ENCODE data around the gene CTCFL. TPM values are rescaled to one million over a fixed set of nuclear protein-coding genes. Genes with fewer than 3 reads are reported as not detected.

Gene CTCFL
- total RNA-seq, 1 donor from 2014 or later: not detected

DNA sequence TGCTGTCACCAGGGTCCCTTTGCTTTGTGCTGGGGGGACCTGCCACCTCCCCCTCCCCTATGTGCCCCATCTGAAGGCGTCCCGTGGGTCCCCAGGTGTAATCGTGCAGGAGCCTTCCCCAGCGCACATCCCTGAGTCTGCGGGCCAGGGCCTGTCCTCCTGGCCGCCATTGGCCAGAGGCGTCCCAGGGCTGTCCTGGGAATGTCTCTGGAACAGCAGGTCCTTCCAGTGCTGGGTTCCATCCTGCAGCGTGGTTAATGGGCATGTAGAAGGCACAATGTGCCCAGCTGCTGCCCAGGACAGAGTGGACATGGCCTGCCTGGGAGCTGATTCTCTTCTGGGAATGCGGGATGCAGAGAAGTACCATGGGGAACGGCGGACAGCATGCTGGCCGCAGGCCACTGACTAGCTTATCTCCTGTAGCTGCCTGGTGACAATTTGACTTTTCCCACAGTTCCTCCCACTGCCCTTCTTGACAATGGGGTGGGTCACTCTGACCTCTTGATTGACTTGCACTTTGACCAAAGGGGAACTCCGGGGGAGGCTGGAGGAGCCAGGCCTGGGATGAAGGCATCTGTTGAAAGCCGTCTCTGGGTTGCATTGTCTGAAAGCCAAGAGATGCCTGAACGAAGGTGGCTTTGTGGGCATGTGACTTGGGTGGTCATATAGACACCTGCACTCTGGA lies 64.0 kb downstream of the CTCFL start:
- TF ChIP-seq, protein P1, sequence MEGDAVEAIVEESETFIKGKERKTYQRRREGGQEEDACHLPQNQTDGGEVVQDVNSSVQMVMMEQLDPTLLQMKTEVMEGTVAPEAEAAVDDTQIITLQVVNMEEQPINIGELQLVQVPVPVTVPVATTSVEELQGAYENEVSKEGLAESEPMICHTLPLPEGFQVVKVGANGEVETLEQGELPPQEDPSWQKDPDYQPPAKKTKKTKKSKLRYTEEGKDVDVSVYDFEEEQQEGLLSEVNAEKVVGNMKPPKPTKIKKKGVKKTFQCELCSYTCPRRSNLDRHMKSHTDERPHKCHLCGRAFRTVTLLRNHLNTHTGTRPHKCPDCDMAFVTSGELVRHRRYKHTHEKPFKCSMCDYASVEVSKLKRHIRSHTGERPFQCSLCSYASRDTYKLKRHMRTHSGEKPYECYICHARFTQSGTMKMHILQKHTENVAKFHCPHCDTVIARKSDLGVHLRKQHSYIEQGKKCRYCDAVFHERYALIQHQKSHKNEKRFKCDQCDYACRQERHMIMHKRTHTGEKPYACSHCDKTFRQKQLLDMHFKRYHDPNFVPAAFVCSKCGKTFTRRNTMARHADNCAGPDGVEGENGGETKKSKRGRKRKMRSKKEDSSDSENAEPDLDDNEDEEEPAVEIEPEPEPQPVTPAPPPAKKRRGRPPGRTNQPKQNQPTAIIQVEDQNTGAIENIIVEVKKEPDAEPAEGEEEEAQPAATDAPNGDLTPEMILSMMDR (IDR thresholded peaks at IDR 0.05): no peak
- Histone ChIP-seq H3K4me1 (no peaks in the 10 kb centered on the region), H3K36me3 (no peaks in the 10 kb centered on the region), H3K27me3 (no peaks in the 10 kb centered on the region), H3K4me3 (no peak overlapping the region), H3K9me3 (no peaks in the 10 kb centered on the region), H3K27ac (no peak overlapping the region)
- intact Hi-C loops (cut with DNase I): no loop called here
- DNase-seq (no peak), ATAC-seq (no peak)

DNA sequence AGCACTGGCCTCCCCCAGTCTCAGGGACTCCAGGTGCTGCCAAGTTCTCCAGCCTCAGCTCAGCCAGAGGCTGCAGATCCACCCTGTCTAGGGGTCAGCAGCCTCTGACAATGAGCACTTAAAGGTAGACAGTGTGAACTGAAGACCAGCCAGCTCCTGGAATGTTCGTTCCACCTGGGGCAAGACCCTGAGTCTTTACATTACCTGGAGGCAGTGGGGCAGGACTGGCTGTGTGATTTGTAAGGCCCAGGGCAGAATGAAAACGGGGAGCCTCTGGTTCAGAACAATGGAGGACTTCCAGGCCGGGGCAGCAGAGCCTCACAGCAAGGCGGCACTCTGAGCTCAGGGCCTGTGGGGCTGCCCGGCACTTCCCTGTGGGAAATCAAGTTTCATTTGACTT lies 65.0 kb downstream of the CTCFL start:
- intact Hi-C loops (cut with DNase I): no loop called here
- Histone ChIP-seq H3K36me3 (no peaks in the 10 kb centered on the region), H3K9me3 (no peaks in the 10 kb centered on the region), H3K4me1 (no peaks in the 10 kb centered on the region), H3K27ac (no peak overlapping the region), H3K27me3 (no peaks in the 10 kb centered on the region), H3K4me3 (no peak overlapping the region)
- TF ChIP-seq, protein P1 (IDR thresholded peaks at IDR 0.05): no peak
- ATAC-seq (no peak), DNase-seq (no peak)

DNA sequence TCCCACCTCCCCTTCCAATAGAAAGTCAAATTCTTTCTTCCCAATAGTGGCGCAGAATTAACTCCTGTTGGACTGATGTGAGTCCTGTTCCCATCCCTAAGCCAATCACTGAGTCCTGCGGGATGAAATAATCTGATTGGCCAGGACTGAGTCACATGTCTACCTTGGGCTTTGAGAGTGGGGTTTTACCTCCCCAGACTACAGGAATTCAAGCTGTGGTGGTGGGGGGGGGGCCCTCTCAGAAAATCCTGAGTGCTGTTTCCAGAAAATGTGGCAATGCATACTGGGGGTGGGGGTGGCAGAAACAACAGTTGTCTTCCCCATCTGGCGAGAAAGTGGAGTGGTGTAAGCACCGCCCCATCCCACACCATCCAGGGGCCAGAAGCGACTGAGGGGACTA lies 65.7 kb downstream of the CTCFL start:
- H3K4me1 ChIP-seq: no peaks in the 10 kb centered on the region
- H3K4me3 ChIP-seq: no peak overlapping the region
- intact Hi-C loops (cut with DNase I): no loop called here
- H3K9me3 ChIP-seq: no peaks in the 10 kb centered on the region
- no peak overlapping the region for H3K27ac ChIP-seq
- DNase-seq (no peak), ATAC-seq (peak; percentile 35)
- no peaks in the 10 kb centered on the region for H3K27me3 ChIP-seq
- TF ChIP-seq, protein P1 (IDR thresholded peaks at IDR 0.05): no peak
- H3K36me3 ChIP-seq: no peaks in the 10 kb centered on the region

DNA sequence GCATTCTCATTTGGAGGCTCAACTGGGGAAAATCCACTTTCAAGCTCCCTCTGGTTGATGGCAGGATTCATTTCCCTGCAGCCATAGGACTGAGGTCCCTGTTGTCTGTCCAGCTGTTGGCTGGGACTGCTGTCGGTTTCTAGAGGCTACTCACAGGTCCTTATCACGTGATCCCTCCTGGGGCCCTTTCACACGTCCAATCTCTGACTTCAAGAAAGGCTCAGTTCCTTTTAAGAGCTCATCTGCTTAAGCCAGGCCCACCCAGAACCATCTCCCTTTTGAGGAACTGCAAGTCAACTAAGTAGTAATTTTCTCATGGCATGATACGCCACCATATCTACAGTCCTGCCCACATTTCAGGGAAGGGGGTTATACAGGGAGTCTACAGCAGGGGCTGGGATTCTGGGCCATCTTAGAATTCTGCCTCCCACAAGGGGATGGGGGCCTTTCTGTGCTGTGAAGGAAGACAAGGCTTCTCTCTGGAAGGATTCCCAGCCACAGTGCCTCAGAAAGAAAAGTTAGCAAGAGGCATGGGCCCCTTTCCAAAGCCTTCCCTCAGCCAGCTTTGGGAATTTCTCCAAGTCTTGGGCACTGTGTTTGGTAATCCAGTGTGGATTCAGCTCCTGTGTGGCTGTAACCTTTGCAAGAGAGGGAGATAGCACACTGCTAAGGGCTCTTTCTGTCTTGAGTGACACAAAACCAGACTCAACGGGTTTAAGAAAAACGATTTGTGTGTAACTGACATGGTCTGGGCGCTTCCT lies 66.4 kb downstream of the CTCFL start:
- TF ChIP-seq, protein P1 (IDR thresholded peaks at IDR 0.05): no peak
- ATAC-seq (peak; percentile 33), DNase-seq (no peak)
- Histone ChIP-seq H3K27me3 (no peaks in the 10 kb centered on the region), H3K9me3 (no peaks in the 10 kb centered on the region), H3K27ac (no peak overlapping the region), H3K4me1 (no peaks in the 10 kb centered on the region), H3K4me3 (no peak overlapping the region), H3K36me3 (no peaks in the 10 kb centered on the region)
- intact Hi-C loops (cut with DNase I): no loop called here

DNA sequence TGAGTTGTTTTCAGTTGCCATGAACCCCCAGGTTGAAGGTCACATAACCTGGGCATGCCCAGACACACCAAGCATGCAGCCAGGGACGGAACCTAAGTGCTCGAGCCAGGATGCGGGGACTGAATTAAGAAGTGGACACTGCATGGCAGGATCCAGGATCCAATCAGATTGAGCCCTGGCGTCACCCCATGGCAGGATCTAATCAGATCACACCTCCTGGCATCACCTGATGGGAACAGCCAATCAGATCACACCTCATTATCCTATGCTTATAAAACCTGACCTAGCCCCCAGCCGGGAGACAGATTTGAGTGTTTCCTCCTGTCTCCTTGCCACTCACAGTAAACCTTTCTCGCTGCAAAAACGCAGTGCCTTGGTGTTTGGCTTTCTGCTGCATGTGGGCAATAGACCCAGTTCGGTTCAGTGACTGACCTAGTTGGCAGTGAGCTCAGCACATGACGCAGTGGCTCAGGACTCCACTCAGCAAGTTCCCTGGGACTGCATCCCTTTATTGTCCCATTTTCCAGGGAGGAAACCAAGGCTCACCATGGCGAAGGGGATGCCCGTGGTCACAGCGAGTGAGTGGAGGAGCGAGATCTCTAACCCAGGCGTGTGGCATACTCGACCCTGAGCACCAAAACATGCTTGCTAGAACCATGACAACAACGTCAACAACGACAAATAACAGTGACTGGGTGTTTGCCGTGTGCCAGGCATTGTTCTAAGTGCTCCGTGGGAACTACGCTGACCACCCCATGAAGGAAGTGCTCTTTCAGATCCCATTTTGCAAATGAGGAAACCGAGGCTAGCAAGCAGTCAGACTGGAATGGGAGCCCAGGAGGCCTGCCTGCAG lies 67.5 kb downstream of the CTCFL start:
- H3K4me3 ChIP-seq: no peak overlapping the region
- no peaks in the 10 kb centered on the region for H3K27me3 ChIP-seq
- ATAC-seq (no peak), DNase-seq (no peak)
- no peaks in the 10 kb centered on the region for H3K4me1 ChIP-seq
- no peak overlapping the region for H3K27ac ChIP-seq
- no peaks in the 10 kb centered on the region for H3K36me3 ChIP-seq
- intact Hi-C loops (cut with DNase I): no loop called here
- TF ChIP-seq, protein P1 (IDR thresholded peaks at IDR 0.05): no peak
- H3K9me3 ChIP-seq: no peaks in the 10 kb centered on the region
